NCI-H1092 (cell line): Measurements from ENCODE around the gene ZNF462.
"Not testable (repeated sequence)": the region's sequence is repeated elsewhere in the genome, so short reads cannot be mapped to it uniquely, and the experiment has no call there.

Experiments
- DNase-seq: peaks from one replicate; lab custom pipeline; 2025; lab: John Stamatoyannopoulos, UW

Gene ZNF462, protein sequence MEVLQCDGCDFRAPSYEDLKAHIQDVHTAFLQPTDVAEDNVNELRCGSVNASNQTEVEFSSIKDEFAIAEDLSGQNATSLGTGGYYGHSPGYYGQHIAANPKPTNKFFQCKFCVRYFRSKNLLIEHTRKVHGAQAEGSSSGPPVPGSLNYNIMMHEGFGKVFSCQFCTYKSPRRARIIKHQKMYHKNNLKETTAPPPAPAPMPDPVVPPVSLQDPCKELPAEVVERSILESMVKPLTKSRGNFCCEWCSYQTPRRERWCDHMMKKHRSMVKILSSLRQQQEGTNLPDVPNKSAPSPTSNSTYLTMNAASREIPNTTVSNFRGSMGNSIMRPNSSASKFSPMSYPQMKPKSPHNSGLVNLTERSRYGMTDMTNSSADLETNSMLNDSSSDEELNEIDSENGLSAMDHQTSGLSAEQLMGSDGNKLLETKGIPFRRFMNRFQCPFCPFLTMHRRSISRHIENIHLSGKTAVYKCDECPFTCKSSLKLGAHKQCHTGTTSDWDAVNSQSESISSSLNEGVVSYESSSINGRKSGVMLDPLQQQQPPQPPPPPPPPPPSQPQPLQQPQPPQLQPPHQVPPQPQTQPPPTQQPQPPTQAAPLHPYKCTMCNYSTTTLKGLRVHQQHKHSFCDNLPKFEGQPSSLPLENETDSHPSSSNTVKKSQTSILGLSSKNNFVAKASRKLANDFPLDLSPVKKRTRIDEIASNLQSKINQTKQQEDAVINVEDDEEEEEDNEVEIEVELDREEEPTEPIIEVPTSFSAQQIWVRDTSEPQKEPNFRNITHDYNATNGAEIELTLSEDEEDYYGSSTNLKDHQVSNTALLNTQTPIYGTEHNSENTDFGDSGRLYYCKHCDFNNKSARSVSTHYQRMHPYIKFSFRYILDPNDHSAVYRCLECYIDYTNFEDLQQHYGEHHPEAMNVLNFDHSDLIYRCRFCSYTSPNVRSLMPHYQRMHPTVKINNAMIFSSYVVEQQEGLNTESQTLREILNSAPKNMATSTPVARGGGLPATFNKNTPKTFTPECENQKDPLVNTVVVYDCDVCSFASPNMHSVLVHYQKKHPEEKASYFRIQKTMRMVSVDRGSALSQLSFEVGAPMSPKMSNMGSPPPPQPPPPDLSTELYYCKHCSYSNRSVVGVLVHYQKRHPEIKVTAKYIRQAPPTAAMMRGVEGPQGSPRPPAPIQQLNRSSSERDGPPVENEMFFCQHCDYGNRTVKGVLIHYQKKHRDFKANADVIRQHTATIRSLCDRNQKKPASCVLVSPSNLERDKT (N-terminal part only)

GRCh38 chr9:106862821-106863720 is at the start of gene ZNF462:
Gene ZNF462, plus strand, starts transcription at chr9:106863166. Its CDS starts 60,218 bp downstream, at chr9:106923384.
- DNase-seq: peak; percentile 56

GRCh38 chr9:106816524-106816923 is 46.4 kb upstream of the ZNF462 start:
- DNase-seq: no peak

DNA sequence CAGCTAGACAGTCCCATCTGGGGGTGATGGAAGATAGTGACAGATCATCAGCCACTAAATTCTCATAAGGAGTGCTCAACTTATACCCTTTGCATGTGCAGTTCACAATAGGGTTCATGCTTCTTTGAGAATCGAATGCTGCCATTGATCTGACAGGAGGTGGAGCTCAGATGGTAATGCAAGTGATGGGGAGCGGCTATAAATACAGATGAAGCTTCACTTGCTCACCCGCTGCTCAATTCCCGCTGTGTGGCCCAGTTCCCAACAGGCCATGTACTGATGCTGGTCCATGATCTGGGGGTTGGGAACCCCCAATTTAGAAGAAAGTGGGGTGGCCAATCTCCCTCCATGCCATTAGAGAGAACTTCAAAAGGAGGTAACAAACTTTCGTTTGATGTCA is 44.9 kb upstream of the ZNF462 start:
- DNase-seq: no peak

DNA sequence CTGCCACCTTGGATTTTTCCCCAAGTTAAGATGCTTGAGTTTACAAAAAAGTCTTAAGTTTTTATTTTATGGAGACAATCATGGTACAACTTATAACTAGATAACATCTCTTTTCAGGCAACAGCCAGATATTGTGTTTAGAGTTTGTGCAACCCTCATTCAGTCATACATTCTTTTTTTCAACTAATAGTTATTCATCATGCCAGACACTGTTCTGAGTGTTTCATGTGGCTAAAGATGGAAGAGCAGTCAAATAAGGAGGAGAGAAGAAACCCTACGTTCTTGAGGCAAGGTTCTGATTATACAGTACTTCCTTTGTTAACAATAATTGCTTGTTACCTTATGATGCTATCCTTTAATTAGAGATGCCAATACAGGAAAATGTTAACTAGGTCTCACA is 42.1 kb upstream of the ZNF462 start:
- DNase-seq: no peak

DNA sequence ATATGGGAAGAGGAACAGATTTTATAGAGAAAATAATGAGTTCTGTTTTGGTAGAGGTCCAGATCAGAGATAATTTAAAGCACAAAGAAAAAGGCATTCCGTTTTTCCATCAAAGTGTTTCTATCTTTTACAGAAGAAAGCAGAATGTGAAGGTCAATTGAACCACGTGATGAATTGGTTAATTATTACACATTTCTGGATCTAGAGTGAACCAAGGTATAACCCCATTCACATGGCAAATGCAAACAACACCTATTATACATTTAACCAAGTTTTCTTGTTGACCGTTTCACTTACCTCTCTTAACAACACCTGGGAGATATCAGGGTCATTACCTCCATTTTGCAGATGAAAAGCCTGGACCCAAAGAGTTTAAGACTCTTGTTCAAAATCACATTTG is 34.9 kb upstream of the ZNF462 start:
- DNase-seq: no peak

DNA sequence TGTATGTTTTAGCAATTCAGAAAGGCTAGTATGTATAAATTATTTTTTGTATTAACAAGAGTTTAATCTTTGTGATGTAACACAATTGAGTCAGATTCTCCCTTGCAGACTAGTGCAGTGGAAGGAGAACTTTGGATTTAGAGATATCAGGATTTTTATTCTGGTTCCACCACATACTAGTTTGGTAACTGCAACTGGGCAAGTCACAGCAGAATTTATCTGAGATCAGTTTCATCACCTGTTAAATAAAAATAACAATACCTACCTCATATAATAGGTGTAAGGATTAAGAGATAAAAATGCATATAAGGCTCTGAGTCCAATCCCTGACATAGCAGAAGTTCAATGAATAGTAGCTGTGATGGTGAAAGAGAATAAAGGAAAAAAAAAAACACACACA is 34.0 kb upstream of the ZNF462 start:
- no peak for DNase-seq

- no peak for DNase-seq
Observed at GRCh38 chr9:106829666-106830408, 33.1 kb upstream of the ZNF462 start.

GRCh38 chr9:106830527-106831150 is 32.3 kb upstream of the ZNF462 start:
- DNase-seq: no peak

DNA sequence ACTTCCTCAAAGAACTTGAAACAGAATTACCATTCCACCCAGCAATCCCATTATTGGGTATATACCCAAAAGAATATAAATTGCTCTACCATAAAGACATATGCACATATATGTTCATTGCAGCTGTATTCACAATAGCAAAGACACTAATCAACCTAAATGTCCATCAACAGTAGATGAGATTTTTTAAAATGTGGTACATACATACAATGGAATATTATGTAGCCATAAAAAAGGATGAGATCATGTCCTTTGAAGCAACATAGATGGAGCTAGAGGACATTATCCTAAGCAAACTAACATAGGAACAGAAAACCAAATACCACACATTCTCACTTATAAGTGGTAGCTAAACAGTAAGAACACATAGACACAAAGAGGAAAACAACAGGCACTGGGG is 28.1 kb upstream of the ZNF462 start:
- no peak for DNase-seq

GRCh38 chr9:106835840-106836239 is 27.1 kb upstream of the ZNF462 start:
- no peak for DNase-seq

DNA sequence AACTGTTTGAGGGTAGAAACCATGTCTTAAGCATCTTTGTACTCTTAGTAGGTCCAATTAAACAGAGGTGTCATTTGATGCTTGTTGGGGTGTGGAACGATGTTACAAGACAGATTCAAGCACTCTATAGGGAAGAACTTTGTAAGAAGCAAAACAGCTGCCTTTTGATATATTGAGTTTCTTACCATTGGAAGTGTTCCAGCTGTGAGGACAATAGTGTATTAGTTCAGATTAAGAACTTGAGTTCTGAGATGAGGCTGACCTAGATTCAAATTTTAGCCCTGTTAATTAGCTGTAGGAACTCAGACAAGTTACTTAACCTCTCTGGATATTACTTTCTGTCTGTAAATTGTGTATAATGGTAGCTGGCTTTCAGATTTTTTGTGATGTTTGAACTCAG is 19.6 kb upstream of the ZNF462 start:
- no peak for DNase-seq

DNA sequence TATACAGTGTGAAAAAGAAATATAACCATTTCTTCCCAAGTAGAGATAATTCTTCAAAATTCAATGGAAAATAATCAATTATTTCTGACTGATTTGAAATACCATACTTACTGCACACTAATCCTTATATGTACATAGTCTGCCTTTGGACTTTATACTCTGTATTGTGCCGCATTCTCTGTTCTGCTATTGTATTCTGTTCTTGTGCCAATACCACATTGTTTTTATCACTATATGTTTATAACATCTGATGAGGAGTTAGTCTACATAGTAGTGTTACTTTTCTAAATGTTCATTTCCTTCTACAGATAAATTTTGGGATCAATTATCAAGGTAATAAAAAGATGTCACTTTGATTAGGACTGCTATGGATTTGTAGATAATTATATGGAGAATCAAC is 16.7 kb upstream of the ZNF462 start:
- DNase-seq: no peak

GRCh38 chr9:106846857-106847256 is 16.1 kb upstream of the ZNF462 start:
- DNase-seq: no peak

DNA sequence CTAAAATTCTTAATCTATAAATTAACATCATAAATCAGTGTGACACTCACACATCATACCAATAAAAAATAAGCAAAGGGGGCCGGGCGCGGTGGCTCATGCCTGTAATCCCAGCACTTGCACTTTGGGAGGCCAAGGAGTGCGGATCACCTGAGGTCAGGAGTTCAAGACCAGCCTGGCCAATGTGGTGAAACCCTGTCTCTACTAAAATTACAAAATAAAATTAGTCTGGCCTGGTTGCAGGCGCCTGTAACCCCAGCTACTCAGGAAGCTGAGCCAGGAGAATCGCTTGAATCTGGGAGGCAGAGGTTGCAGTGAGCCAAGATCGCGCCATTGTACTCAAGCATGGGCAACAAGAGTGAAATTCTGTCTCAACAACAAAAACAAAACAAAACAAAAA is 11.3 kb upstream of the ZNF462 start:
- not testable (repeated sequence) for DNase-seq

- DNase-seq: no peak
Observed at GRCh38 chr9:106857811-106858470, 5.0 kb upstream of the ZNF462 start.

GRCh38 chr9:106859957-106860720 is 2.8 kb upstream of the ZNF462 start:
- DNase-seq: no peak

DNA sequence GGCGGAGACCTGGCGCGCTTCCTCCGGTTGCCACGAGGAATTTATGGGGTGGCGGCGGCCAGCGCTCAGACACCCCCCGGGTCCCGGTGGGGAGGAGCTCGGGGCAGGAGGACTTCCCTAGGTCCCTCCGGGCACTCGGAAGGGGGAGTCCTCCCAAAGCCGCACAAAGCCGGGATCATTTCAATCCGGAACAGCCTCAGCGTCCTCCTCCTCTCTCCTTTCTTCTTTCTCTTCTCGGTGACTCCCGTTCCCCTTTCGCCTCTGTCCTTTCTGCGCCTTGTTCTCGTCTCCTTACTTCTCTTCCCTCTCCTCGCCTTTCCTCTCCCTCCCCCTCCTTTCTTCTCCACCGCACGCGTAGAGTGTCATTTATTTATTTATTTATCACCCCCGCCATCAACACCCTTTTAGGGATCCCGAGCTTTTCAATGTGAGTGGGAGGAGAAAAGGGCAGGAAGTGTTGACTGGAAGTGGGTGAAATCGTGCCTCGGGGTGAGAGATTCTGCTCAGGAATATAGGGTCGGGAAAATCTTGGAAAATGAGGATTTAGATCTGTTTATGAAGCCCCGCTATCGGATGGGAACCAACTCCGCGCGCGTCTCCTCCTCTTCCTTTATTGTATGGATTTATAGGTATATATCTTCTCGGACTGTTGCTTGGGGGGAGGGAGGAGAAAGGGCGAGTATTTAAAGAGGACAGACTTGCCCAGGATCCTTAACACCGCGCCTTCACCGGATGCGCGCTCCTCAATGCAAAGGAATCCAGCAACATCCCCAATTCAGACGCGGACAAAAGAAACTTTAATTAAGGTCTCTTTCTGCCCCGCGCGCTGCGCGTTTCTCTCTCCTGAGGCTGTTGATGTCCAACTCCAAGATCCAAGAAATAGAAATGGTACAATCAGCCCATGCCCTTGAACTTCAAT is 2.0 kb upstream of the ZNF462 start:
- no peak for DNase-seq
